ENCODE data around the gene YY2.

GRCh38 chrX:21905953-21906352 is 50.2 kb downstream of the YY2 start:
- TF ChIP-seq CTCF (IDR thresholded peaks at IDR 0.05) (no peak), ZFX (IDR thresholded peaks at IDR 0.05; ENCODE audit: borderline replicate concordance) (no peak)

Measured in 22Rv1 (cell line).